SIG-M5 treated with dmso at 0.1 percent for 504 hours (cell line): Measurements from ENCODE around the gene NAP1L4.

Source experiments
- DNase-seq: peaks from one replicate; lab custom pipeline; 2025; ENCODE audit not compliant: unreplicated experiment; lab: John Stamatoyannopoulos, UW

NAP1L4 gene

DNA sequence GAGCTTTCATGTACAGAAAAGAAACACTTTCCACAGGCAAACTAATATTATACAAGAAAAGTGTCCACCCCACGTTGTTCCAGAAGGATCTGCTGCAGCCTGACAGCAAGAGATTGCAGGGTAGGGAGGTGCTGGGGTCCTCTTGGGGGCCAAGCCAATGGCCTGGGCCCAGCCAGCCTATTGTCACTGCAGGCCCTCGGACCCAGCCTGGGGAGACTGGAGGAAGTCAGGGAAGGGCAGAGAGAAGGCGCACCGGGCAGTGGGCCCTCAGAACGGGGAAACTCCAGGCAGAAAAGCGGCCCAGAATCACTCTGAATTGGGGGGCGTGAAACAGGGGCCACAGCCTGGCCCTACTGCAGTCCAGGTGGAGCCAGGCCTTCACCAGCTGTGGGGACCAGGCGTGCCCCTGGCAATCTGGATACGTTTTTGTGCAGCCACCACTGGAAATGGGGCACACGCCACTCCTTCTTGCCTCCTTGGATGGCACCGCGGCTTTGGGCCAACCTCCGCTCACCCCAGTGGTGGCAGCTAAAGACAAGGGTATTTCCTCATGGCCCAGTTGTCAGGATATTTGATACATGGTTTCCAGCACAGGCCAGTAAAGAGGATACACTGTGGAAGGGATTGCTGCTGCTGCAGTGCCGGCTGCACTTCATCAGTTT is 3.9 kb upstream of the NAP1L4 start:
- no peak for DNase-seq

DNA sequence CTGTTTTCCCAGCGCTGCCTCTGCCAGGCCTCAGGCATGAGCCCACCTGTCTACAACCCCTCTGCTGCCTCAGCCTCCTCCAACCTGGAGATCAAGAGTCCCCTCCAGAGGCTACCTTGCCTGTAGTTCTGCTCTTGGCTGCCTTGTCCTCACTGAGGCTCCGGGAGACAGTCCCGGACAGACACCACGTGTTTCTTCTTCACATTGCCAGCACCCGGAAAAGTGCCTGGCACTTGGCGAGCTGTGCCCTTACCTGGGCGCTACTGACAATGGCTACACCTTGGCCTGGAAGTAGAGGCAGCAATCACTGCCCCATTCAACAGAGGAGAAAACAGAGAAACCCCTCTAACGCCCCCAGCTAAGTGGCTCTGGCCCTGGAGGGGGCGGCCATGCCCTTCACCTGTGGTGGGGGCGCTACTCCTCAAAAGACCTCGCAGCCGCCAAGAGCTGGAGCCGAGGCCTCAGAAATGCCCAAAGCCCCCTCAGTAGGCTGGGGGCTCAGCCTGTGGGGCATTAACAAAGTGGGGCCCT is 3.0 kb upstream of the NAP1L4 start:
- DNase-seq: no peak

DNA sequence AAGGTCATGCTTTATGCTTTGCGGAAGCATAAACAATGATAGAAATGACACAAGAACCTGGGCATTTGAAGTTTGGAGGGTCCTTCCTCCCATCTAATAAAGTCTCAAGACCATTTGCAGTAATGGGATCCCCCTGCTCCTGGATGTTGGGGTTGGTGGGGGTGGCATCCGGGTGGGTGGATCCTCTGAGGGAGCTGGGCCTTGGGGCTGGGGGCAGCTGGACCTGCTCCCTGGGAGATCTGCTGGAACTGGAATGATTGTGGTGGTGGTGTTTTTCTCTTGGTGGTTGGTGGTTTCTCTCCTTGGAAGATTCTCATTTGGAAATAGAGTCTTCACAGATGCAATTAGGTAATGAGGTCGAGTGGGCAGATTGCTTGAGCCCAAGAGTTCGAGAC is 2.2 kb upstream of the NAP1L4 start:
- no peak for DNase-seq

DNA sequence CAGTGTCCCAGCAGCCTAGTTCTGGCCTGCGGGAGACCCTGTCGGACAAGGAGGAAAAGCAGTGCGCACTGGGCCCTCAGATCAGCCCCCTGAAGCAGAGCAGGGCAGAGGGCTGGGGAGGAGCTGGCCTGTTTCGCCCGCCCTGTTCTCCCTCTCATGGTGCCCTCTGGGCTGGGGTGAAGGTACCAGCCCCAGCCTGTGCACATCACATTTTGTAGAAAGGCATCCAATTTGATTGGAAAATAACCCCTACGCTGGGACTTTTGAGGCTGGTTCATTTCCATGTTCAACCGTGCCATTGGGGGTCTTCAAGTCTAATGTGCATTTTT is 832 bp upstream of the NAP1L4 start:
- no peak for DNase-seq

- no peak for DNase-seq
These were observed 486 bp downstream of the NAP1L4 start for GRCh38 chr11:2991452-2992233.

DNA sequence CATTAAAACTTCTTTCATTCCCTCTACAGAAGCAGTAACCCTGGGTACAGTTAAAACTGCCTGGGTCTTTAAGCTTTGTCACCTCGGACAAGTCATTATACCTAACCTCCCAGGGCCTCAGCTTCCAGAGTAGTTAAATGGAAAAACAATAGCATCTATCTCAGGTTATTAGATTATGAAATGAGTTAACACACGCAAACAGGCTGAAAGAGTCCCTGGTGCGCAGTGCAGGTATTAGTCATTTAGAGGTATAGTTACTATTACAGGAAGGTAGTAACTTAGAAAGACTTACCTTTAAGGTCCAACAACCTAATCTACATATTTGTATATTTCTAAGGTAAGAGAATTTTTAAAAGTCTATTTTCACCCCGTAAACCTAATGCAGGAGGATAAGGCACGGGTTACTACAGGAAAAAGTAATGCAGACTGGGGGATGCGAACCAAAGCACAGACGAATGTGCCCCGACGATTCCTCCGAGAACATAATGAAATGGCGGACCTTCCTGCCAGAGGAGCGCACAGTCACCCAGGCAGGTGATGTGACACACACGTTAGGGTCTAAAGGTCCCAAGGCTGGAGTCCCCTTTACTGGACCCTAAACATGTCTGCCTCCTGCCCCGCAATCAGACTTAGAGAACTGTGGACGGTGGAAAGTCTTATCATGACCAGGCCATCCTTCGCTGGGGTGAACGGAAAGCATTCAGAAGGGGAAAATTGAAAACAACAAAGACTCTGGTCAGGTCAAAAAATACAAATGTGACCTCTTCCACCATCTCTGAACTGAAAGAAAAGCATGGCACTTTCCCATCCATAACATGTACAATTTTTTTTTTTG is 1.3 kb downstream of the NAP1L4 start:
- no peak for DNase-seq

GRCh38 chr11:2989551-2989950 is 2.6 kb downstream of the NAP1L4 start:
- DNase-seq: no peak

DNA sequence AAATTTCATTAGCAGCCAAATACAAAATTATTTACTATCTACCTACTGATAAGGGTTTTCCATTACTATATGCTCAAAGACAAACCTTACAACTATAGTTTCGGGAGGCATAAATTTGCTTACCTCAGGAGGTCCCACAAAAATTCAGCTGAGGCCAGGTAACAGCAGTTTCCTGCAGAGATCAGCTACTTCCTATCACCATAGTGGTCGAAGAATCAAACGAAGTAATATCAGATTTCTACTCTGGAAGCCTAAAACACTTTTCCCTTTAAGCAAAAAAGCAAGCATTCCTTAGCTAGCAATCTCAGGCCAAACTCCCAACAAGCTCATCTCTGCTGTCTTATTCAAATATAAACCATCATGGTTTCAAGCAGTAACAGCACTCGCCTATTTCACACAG is 3.1 kb downstream of the NAP1L4 start:
- DNase-seq: no peak

GRCh38 chr11:2987881-2988861 is 4.0 kb downstream of the NAP1L4 start:
- DNase-seq: no peak

GRCh38 chr11:2983908-2984307 is 8.2 kb downstream of the NAP1L4 start:
- DNase-seq: no peak

GRCh38 chr11:2982214-2982613 is 9.9 kb downstream of the NAP1L4 start:
- no peak for DNase-seq

DNA sequence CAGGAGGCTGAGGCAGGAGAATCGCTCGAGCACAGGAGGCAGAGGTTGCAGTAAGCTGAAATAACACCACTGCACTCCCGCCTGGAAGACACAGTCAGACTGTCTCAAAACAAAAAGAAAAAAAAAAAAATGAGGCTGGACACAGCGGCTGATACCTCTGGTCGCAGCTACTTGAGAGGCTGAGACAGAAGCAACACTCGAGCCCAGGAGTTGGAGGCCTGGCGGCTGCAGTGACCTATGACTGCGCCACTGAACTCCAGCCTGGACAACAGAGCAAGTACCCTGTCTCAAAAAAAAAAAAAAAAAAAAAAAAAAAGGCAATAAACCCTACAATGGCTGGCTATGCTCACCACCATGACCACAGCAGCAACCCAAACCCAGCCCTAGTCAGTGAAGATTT is 11.0 kb downstream of the NAP1L4 start:
- no peak for DNase-seq

- no peak for DNase-seq
These were observed 11.8 kb downstream of the NAP1L4 start for GRCh38 chr11:2980168-2980840.

- no peak for DNase-seq
These were observed 15.0 kb downstream of the NAP1L4 start for GRCh38 chr11:2977113-2977512.

DNA sequence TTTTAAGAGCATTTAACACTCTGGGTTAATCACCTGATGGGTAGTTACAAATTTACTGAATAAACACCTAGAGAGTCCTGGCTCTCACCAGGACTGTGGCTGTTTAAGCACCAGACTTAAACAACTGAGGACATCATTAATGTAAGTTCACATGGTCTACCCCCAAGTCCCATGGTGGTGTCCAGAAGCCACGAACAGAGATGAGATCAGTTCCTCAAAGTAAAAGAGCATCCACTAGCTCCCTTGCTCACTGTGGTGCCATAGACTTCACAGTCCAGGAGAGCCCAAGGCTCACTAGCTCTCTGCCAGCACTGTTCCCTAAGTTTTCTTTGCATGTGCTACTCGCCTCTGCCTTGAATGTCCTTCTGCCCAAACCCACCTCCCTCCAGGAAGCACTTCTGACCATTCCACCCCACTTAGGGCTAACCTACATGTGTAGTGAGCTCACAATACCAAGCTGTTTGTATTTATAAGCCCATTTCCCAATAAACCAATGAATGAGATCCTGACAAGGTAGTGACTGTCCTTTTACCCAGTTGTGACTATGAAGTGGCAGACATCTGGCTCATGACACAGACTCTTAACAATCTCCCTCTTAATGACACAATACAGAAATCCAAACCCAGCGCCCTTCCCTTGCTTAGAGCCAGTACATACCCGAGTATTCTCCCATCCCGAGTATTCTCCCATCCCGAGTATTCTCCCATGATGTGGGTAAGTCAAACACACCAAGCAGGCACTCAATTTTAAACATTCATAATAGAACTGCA is 15.7 kb downstream of the NAP1L4 start:
- no peak for DNase-seq

- DNase-seq: peak; percentile 37
These were observed 16.5 kb downstream of the NAP1L4 start for GRCh38 chr11:2975594-2975993.

- no peak for DNase-seq
These were observed 17.9 kb downstream of the NAP1L4 start for GRCh38 chr11:2974272-2974671.

- no peak for DNase-seq
These were observed 23.7 kb downstream of the NAP1L4 start for GRCh38 chr11:2968341-2968900.

GRCh38 chr11:2964782-2965181 is 27.3 kb downstream of the NAP1L4 start:
- DNase-seq: no peak
